Activated CD4-positive, alpha-beta T cell treated with anti-CD3 and anti-CD28 coated beads for 36 hours (primary cell): ENCODE measurements around the gene CRACR2B. TPM values are rescaled to one million over a fixed set of nuclear protein-coding genes. Genes with fewer than 3 reads are reported as not detected.

Experiments used
- ATAC-seq: fragments of 200-7000 bp; cut with Tn5 transposase; one replicate; pipeline ENCODE4 v1.10.0; 2021; ENCODE audit warnings: mild to moderate bottlenecking, moderate library complexity
- CTCF ChIA-PET: fragments of 350-600 bp; sonication (Branson Sonifier 250); formaldehyde crosslinking; loops from one replicate; lab custom pipeline; 2021; ENCODE audit warnings: antibody characterized with exemption; lab: Charles Lee
- POLR2A ChIA-PET: fragments of 350-600 bp; sonication (Branson Sonifier 250); formaldehyde crosslinking; loops from one replicate; lab custom pipeline; 2021; ENCODE audit warnings: antibody characterized with exemption, inconsistent platforms; lab: Charles Lee
- DNase-seq: peaks from one replicate; pipeline ENCODE4 v3.0.0-alpha.2; 2020
- H3K27ac Mint-ChIP-seq: one replicate; pipeline ENCODE4 v1.8.0; 2021; ENCODE audit warnings: mixed read lengths
- H3K27me3 Mint-ChIP-seq: one replicate; pipeline ENCODE4 v1.8.0; 2021; ENCODE audit warnings: mixed read lengths
- H3K36me3 Mint-ChIP-seq: one replicate; pipeline ENCODE4 v1.8.0; 2021; ENCODE audit warnings: low read depth, mixed read lengths
- H3K4me1 Mint-ChIP-seq: one replicate; pipeline ENCODE4 v1.8.0; 2021; ENCODE audit warnings: mixed read lengths
- H3K4me3 Mint-ChIP-seq: one replicate; pipeline ENCODE4 v1.8.0; 2021; ENCODE audit warnings: mild to moderate bottlenecking, moderate library complexity, mixed read lengths
- H3K9me3 Mint-ChIP-seq: one replicate; pipeline ENCODE4 v1.8.0; 2021; ENCODE audit warnings: low read depth, mixed read lengths
- intact Hi-C, 2 experiments: fragments of 100-400 bp; cut with DNase I in 1 of 2; cut with micrococcal nuclease in 1 of 2; formaldehyde crosslinking; loops; one replicate each; pipeline versions ENCODE4 v1.14.2 to v1.15.1; 2022 to 2024; cut with DNase I, micrococcal nuclease
- total RNA-seq, 2 experiments: library from RNA; stranded (reverse); gene quantifications; one replicate each; pipeline ENCODE4 v1.2.3, GENCODE V29; 2021

Gene CRACR2B
- total RNA-seq, 2 experiments from 2014 or later: 0.33 to 0.50 TPM

DNA sequence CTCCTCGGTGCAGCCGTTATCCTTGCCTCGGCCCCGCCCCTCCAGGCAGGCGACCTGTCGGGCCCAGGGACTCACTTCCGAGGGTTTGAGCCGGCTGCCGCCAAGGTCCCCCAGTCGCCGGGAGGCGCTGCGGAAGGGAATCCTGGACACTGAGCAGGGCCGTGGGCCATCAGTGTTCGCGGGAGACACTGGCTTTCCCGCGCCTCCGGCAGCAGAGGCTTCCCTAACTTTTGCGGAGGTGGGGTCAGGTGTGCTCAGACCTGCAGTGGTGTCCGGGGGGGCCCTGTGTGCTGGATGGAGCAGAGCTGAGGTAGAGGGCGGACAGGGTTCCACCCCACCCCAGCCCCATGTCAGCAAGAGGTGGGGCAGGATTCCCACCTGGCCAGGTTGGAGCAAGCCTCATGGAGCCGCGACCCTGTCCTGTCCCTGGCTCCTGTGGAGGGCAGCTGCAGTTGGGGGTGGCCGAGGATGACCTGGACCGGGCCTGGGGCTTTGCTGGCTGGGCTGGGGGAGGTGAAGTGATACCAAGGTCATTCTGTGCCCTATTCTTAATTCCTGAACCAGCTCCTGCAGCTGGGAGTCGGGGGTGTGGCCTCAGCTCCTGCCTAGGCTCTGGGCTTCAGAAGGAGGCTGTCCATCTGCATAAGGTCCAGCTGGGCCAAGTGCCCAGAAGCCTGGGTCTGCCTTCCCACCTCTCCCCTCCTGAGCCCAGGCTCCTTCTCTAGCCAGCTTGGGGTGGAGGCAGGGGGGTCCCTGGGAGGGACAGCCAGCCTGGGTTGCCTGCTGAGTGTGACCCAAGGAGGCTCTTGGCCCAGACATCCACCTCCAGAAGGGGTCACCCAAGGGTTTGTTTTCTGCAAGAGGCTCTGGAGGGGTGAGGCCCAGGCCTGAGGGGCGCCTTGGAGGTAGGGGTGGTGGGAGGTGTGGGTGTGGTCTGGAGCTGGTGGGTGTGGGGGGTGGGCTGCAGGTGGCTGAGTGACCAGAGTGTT is 23.4 kb downstream of the CRACR2B start:
- DNase-seq: no peak
- ChIA-PET POLR2A (no interaction called here), CTCF (no interaction called here)
- no peaks in the 10 kb centered on the region for H3K27me3 Mint-ChIP-seq
- no peaks in the 10 kb centered on the region for H3K36me3 Mint-ChIP-seq
- peaks cover 8% of the 10 kb centered on the region for H3K4me1 Mint-ChIP-seq
- no peaks in the 10 kb centered on the region for H3K9me3 Mint-ChIP-seq
- intact Hi-C loops: no loop called here
- no peak overlapping the region for H3K4me3 Mint-ChIP-seq
- no peak overlapping the region for H3K27ac Mint-ChIP-seq
- ATAC-seq: no peak

DNA sequence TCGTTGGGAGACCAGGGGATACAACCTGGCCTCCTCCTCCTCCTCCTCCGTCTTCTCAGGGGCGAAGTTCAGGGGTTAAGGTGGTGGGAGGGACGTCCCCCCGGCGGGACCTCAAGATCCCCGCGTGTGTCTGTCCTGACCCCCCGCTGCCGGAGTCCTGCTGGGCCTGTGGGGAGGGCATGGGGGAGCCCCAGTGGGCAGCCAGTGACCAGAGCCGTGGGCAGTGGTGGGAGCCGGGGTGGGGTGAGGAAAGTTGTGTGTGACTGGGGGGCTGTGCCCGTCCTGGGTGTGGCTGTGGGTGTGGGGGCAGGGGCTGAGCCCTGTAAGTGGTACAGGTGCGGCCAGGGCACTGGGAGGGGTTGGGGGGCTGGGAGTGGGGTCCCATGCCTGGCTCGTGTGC is 25.0 kb downstream of the CRACR2B start:
- H3K9me3 Mint-ChIP-seq: no peaks in the 10 kb centered on the region
- H3K27ac Mint-ChIP-seq: no peak overlapping the region
- DNase-seq: no peak
- ChIA-PET POLR2A (no interaction called here), CTCF (no interaction called here)
- no peaks in the 10 kb centered on the region for H3K36me3 Mint-ChIP-seq
- intact Hi-C loops: no loop called here
- no peak overlapping the region for H3K4me3 Mint-ChIP-seq
- H3K4me1 Mint-ChIP-seq: peaks cover 8% of the 10 kb centered on the region
- H3K27me3 Mint-ChIP-seq: no peaks in the 10 kb centered on the region
- no peak for ATAC-seq

DNA sequence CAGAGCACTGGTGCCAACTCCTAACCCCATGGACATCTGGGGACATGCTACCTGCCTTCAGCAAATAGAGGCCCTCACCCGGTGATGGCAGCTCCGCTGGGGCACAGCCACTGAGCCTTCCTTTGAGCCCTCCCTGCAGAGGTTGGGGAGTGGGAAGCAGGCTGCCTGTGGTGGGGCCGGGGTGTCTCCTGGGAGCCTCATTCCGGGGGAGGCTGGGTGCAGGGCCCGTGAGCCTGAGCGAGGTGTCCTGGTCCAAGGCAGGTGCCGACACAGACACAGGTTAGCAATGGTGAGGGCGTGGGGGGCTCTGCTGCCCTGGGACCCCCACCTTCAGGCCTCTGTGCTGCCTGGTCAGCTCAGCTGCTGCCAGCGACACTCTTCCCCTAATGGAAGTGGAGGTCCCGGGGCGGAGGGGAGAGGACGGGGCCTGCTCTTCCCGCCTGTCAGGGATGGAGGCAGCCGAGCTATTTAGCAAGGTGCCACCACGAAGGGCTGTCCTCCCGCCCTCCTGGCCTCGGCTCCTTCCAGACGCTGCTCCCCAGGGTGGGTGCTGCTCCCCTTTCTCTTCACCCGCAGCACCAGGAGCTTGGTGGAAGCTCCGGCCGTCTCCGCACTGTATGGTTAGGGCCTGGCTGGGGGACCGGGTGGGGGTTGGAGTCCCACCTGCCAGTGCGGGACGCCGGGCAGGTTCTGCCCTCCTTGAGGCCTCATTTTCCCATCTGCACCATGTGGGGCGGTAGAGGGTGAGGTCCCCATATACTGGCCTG is 26.1 kb downstream of the CRACR2B start:
- H3K9me3 Mint-ChIP-seq: no peaks in the 10 kb centered on the region
- no peak overlapping the region for H3K4me3 Mint-ChIP-seq
- no peak for ATAC-seq
- no peaks in the 10 kb centered on the region for H3K36me3 Mint-ChIP-seq
- no peak overlapping the region for H3K27ac Mint-ChIP-seq
- ChIA-PET CTCF (no interaction called here), POLR2A (no interaction called here)
- no peak for DNase-seq
- no peaks in the 10 kb centered on the region for H3K27me3 Mint-ChIP-seq
- peaks cover 3% of the 10 kb centered on the region for H3K4me1 Mint-ChIP-seq
- intact Hi-C loops: no loop called here

DNA sequence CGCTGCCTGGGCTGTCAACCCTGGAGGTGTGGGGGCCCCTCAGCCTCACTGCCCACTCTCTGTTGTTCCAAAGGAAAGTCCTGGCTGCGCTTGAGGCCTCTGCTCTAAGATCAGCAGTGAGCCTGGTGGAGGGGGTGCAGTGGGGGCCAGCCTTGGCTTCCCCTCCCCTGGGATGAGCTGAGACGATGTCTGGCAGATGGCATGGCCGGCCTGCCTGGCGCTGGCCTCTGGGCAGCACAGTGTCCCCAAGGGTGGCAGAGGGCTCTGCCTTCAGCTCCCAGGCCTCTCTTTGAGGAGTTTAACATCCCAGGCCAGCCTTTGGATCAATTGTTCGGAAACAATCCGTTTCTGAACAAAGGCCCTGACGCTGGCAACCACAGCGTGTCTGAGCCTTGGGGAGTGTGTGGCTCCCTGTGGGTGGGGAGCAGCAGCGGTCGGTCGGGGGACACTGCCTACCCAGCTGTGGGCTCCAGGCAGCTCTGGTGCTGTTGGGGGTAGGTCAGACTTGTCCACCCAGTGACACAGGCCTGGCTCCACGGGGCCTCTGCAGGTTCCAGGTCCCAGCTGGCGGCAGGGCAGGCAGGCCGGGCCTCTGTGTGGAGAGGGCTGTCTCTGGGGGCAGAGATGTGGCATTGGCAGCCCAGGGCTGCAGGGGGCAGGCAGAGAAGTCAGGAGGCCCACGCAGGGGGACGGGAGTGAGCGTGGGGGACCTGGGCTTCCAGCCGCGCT is 27.0 kb downstream of the CRACR2B start:
- intact Hi-C loops: no loop called here
- H3K4me1 Mint-ChIP-seq: no peaks in the 10 kb centered on the region
- ATAC-seq (no peak), DNase-seq (no peak)
- no peak overlapping the region for H3K4me3 Mint-ChIP-seq
- no peaks in the 10 kb centered on the region for H3K27me3 Mint-ChIP-seq
- no peak overlapping the region for H3K27ac Mint-ChIP-seq
- no peaks in the 10 kb centered on the region for H3K9me3 Mint-ChIP-seq
- H3K36me3 Mint-ChIP-seq: no peaks in the 10 kb centered on the region
- CTCF ChIA-PET: no interaction called here
- POLR2A ChIA-PET: no interaction called here

DNA sequence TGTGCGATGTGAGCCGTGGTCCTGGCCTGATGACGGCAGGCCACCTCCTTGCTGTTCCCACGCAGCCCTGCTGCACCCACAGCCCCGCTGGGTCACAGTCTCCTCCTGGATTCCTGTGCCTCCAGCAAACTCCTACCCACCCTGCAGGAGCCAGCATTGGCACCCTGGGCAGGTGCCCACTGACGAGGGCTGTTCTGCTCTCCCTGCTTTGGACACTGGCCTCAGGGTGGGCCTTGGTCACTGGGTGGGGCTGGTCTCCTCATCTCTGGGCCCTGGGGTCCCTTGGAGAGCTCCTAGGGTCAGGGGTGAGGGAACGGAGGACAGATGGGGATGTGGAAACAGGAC is 27.6 kb downstream of the CRACR2B start:
- ChIA-PET CTCF (no interaction called here), POLR2A (no interaction called here)
- Mint-ChIP-seq H3K4me3 (no peak overlapping the region), H3K9me3 (no peaks in the 10 kb centered on the region), H3K4me1 (no peaks in the 10 kb centered on the region), H3K27ac (no peak overlapping the region), H3K36me3 (no peaks in the 10 kb centered on the region), H3K27me3 (no peaks in the 10 kb centered on the region)
- ATAC-seq: no peak
- intact Hi-C loops: no loop called here
- DNase-seq: no peak

DNA sequence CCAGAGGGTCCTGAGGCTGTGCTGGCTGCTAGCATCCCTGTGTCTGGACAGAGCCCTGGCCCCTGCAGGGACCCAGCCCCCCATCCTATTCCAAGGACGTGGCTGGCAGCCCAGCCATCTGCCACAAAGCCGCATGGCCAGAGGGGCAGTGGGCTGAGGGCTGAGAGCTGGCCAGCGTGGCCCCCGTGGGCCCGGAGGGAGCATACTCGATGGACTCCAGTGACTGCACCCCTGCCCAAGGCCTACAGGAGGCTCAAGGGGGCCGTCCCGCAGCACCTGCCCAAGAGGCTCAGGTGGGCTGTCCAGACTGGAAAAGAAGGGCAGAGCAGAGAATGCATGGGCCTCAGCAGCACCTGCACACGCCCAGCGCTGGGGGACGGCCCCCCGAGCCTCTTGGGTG is 28.1 kb downstream of the CRACR2B start:
- no peaks in the 10 kb centered on the region for H3K4me1 Mint-ChIP-seq
- H3K9me3 Mint-ChIP-seq: no peaks in the 10 kb centered on the region
- POLR2A ChIA-PET: no interaction called here
- CTCF ChIA-PET: interaction anchor here (0.9 kb wide), 1 partner anchor 8 kb away, joined by 4 read pairs; no protein-coding TSS in a partner anchor
- intact Hi-C loops: no loop called here
- no peaks in the 10 kb centered on the region for H3K36me3 Mint-ChIP-seq
- no peak overlapping the region for H3K27ac Mint-ChIP-seq
- DNase-seq (no peak), ATAC-seq (no peak)
- H3K27me3 Mint-ChIP-seq: no peaks in the 10 kb centered on the region
- H3K4me3 Mint-ChIP-seq: no peak overlapping the region

DNA sequence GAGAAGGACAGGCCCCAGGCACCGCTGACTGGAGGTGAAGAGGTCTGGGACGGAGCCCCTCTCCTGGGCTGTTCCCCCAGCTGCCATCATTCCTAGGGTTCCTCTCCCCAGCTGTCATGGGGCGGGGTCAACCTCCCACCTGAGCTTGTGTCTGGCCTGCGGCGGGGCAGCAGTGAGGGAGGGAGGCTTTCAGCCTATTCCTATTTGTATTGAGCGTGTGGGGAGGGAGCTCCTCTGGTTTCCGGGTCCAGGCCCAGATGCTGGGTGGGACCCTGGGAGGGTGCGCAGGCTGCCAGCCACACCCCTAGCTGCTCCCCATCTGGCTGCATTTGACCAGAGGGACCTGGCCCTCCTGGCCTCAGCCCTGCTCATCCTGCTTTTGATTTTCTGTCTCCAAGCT is 28.7 kb downstream of the CRACR2B start:
- CTCF ChIA-PET: interaction anchor here (0.9 kb wide), 1 partner anchor 8 kb away, joined by 4 read pairs; no protein-coding TSS in a partner anchor

DNA sequence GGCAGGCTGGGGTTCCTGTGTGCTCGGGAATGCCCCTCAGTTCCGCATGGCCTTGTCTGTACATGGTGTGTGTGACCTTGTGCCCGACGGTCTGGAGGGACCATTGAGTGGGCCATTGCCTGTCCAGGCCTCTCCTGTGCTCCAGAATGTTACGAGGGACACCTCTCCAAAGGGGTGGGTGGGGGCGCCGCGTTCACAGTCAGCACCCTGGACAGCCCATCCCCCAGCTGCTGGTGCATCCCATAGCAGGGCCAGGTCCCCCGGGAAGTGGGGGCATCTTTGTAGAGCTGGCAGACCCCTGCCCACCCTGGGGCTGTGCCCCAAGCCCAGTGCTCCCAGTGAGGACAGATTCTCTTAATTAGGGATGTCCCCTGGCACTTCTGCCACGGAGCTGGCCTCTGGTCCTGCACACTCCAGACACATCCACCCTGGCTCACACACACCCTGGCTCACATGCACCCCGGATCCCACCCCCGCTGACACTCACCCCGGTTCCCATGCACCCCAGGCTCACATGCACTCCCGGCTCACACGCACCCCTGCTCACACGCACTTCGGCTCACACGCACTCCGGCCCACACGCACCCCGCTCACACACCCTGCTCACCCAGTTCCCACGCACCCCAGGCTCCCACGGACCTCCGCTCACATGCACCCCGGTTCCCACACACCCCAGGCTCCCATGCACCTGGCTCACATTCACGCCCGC is 30.5 kb downstream of the CRACR2B start:
- Mint-ChIP-seq H3K36me3 (no peaks in the 10 kb centered on the region), H3K27me3 (no peaks in the 10 kb centered on the region), H3K27ac (no peak overlapping the region), H3K4me1 (no peaks in the 10 kb centered on the region), H3K4me3 (no peak overlapping the region), H3K9me3 (no peaks in the 10 kb centered on the region)
- CTCF ChIA-PET: no interaction called here
- DNase-seq: no peak
- intact Hi-C loops: no loop called here
- POLR2A ChIA-PET: no interaction called here
- ATAC-seq: no peak

More for the DNA sequence above, 28.7 kb downstream of the CRACR2B start:
- Mint-ChIP-seq H3K4me1 (no peaks in the 10 kb centered on the region), H3K27ac (no peak overlapping the region), H3K9me3 (no peaks in the 10 kb centered on the region), H3K27me3 (no peaks in the 10 kb centered on the region), H3K36me3 (no peaks in the 10 kb centered on the region), H3K4me3 (no peak overlapping the region)
- POLR2A ChIA-PET: no interaction called here
- no peak for ATAC-seq
- DNase-seq: no peak
- intact Hi-C loops: no loop called here

DNA sequence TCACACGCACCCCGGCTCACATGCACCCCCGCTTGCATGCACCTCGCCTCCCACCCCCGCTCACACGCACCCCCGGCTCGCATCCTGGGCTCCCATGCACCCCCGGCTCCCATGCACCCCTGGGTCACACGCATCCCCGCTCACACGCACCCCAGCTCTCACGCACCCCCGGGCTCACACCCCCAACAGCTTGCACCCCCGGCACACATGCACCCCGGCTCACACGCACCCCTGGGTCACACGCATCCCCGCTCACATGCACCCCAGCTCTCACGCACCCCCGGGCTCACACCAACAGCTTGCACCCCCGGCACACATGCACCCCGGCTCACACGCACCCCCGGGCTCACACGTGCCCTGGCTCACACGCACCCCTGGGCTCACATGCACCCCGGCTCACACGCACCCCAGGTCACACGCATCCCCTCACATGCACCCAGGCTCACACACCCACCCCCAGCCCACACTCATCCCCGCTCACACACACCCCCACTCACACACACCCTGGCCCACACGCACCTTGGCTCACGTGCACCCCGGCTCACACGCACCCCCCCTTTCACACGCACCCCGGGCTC is 31.1 kb downstream of the CRACR2B start:
- no peak overlapping the region for H3K4me3 Mint-ChIP-seq
- intact Hi-C loops: no loop called here
- ATAC-seq: no peak

DNA sequence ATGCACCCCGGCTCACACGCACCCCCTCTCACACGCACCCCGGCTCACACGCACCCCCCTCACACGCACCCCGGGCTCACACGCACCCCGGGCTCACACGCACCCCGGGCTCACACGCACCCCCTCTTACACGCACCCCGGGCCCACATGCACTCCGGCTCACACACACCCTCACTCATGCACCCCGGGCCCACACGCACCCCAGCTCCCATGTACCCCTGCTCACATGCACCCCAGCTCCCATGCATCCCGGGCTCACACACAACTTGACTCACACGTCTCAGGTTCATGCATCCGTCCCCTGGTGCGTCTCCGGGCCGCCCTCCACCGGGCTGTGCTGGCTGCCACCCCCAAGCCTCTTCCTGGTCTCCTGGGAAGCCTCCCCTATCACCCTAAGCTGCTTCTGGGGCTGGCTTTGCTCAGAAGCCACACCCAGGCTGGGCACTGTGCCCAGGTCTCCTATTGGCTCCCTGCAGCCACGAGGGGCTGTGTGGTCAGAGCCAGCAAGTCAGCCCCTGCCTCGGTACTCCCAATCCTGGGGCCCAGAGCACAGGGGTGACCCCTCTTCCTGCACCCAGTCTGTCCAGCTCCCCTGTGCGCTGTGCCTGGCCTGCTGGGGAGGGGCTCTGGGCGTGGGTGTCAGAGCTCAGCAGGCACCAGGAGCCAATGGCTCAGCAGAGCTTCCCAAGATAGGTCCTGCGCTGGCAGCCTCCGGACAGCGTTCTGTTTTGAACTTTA is 31.8 kb downstream of the CRACR2B start:
- Mint-ChIP-seq H3K27ac (no peak overlapping the region), H3K27me3 (no peaks in the 10 kb centered on the region), H3K4me3 (no peak overlapping the region), H3K9me3 (no peaks in the 10 kb centered on the region), H3K4me1 (no peaks in the 10 kb centered on the region), H3K36me3 (no peaks in the 10 kb centered on the region)
- POLR2A ChIA-PET: no interaction called here
- intact Hi-C loops: no loop called here
- no peak for ATAC-seq
- no peak for DNase-seq
- CTCF ChIA-PET: no interaction called here

More for the DNA sequence above, 31.1 kb downstream of the CRACR2B start:
- no peaks in the 10 kb centered on the region for H3K27me3 Mint-ChIP-seq
- H3K9me3 Mint-ChIP-seq: no peaks in the 10 kb centered on the region
- H3K4me1 Mint-ChIP-seq: no peaks in the 10 kb centered on the region
- ChIA-PET POLR2A (no interaction called here), CTCF (no interaction called here)
- no peaks in the 10 kb centered on the region for H3K36me3 Mint-ChIP-seq
- H3K27ac Mint-ChIP-seq: no peak overlapping the region
- no peak for DNase-seq
